Measurements from ENCODE around the gene PIK3R2.

The PIK3R2 gene

GRCh38 chr19:18122424-18122823, 30.5 kb upstream of the PIK3R2 start:
- in situ Hi-C loops (cut with HindIII; ENCODE audit: low pct_ligation_motif_present, low pct_unique_long_range_greater_than_20kb, low sequenced_read_pairs) = no loop called here
- DNase-seq = no peak

- no peak for DNase-seq
- in situ Hi-C loops (cut with HindIII; ENCODE audit: low pct_ligation_motif_present, low pct_unique_long_range_greater_than_20kb, low sequenced_read_pairs) = no loop called here
Observed at GRCh38 chr19:18122860-18123795, 29.8 kb upstream of the PIK3R2 start.

- no peak for DNase-seq
- in situ Hi-C loops (cut with HindIII; ENCODE audit: low pct_ligation_motif_present, low pct_unique_long_range_greater_than_20kb, low sequenced_read_pairs) = no loop called here
Observed at GRCh38 chr19:18123819-18124218, 29.1 kb upstream of the PIK3R2 start.

GRCh38 chr19:18126097-18126496, 26.9 kb upstream of the PIK3R2 start:
- DNase-seq = no peak
- in situ Hi-C loops (cut with HindIII; ENCODE audit: low pct_ligation_motif_present, low pct_unique_long_range_greater_than_20kb, low sequenced_read_pairs) = no loop called here

GRCh38 chr19:18128044-18128443, 24.9 kb upstream of the PIK3R2 start:
- DNase-seq = no peak
- in situ Hi-C loops (cut with HindIII; ENCODE audit: low pct_ligation_motif_present, low pct_unique_long_range_greater_than_20kb, low sequenced_read_pairs) = no loop called here

- no peak for DNase-seq
- in situ Hi-C loops (cut with HindIII; ENCODE audit: low pct_ligation_motif_present, low pct_unique_long_range_greater_than_20kb, low sequenced_read_pairs) = no loop called here
Observed at GRCh38 chr19:18128805-18129204, 24.2 kb upstream of the PIK3R2 start.

GRCh38 chr19:18130523-18131242, 22.3 kb upstream of the PIK3R2 start:
- DNase-seq = no peak
- in situ Hi-C loops (cut with HindIII; ENCODE audit: low pct_ligation_motif_present, low pct_unique_long_range_greater_than_20kb, low sequenced_read_pairs) = no loop called here

- in situ Hi-C loops (cut with HindIII; ENCODE audit: low pct_ligation_motif_present, low pct_unique_long_range_greater_than_20kb, low sequenced_read_pairs) = no loop called here
- no peak for DNase-seq
Observed at GRCh38 chr19:18131841-18132596, 20.9 kb upstream of the PIK3R2 start.

- in situ Hi-C loops (cut with HindIII; ENCODE audit: low pct_ligation_motif_present, low pct_unique_long_range_greater_than_20kb, low sequenced_read_pairs) = no loop called here
- peak; percentile 50 for DNase-seq
Observed at GRCh38 chr19:18135712-18136584, 17.0 kb upstream of the PIK3R2 start.

- in situ Hi-C loops (cut with HindIII; ENCODE audit: low pct_ligation_motif_present, low pct_unique_long_range_greater_than_20kb, low sequenced_read_pairs) = no loop called here
- DNase-seq = no peak
Observed at GRCh38 chr19:18137242-18137641, 15.7 kb upstream of the PIK3R2 start.

GRCh38 chr19:18137657-18138339, 15.2 kb upstream of the PIK3R2 start:
- no peak for DNase-seq
- in situ Hi-C loops (cut with HindIII; ENCODE audit: low pct_ligation_motif_present, low pct_unique_long_range_greater_than_20kb, low sequenced_read_pairs) = no loop called here

GRCh38 chr19:18140473-18140872, 12.5 kb upstream of the PIK3R2 start:
- in situ Hi-C loops (cut with HindIII; ENCODE audit: low pct_ligation_motif_present, low pct_unique_long_range_greater_than_20kb, low sequenced_read_pairs) = no loop called here
- no peak for DNase-seq

GRCh38 chr19:18141031-18141430, 11.9 kb upstream of the PIK3R2 start:
- DNase-seq = no peak
- in situ Hi-C loops (cut with HindIII; ENCODE audit: low pct_ligation_motif_present, low pct_unique_long_range_greater_than_20kb, low sequenced_read_pairs) = no loop called here

GRCh38 chr19:18143902-18144301, 9.1 kb upstream of the PIK3R2 start:
- in situ Hi-C loops (cut with HindIII; ENCODE audit: low pct_ligation_motif_present, low pct_unique_long_range_greater_than_20kb, low sequenced_read_pairs) = no loop called here
- DNase-seq = no peak

GRCh38 chr19:18144361-18144760, 8.6 kb upstream of the PIK3R2 start:
- DNase-seq = no peak
- in situ Hi-C loops (cut with HindIII; ENCODE audit: low pct_ligation_motif_present, low pct_unique_long_range_greater_than_20kb, low sequenced_read_pairs) = no loop called here

- in situ Hi-C loops (cut with HindIII; ENCODE audit: low pct_ligation_motif_present, low pct_unique_long_range_greater_than_20kb, low sequenced_read_pairs) = no loop called here
- no peak for DNase-seq
Observed at GRCh38 chr19:18144906-18145305, 8.1 kb upstream of the PIK3R2 start.

GRCh38 chr19:18145391-18145999, 7.5 kb upstream of the PIK3R2 start:
- in situ Hi-C loops (cut with HindIII; ENCODE audit: low pct_ligation_motif_present, low pct_unique_long_range_greater_than_20kb, low sequenced_read_pairs) = no loop called here
- no peak for DNase-seq
